Activated CD8-positive, alpha-beta memory T cell treated with anti-CD3 and anti-CD28 coated beads, Interleukin-2, amount 50 U/mL, for 24 hours (primary cell): ENCODE data around the gene CT45A7.
"Not testable (repeated sequence)": the region's sequence is repeated elsewhere in the genome, so short reads cannot be mapped to it uniquely, and the experiment has no call there.

Experiments
- DNase-seq: peaks from one replicate; pipeline ENCODE4 v3.0.0-alpha.2; 2020; ENCODE audit errors: extremely low read depth

Gene CT45A7

GRCh38 chrX:135837180-135837579, at the start of gene CT45A7:
CT45A7 (minus strand) TSS chrX:135837280; CDS start chrX:135833533, 3,747 bp downstream.
- not testable (repeated sequence) for DNase-seq

GRCh38 chrX:135882741-135883140, 45.7 kb upstream of the CT45A7 start:
- not testable (repeated sequence) for DNase-seq

- not testable (repeated sequence) for DNase-seq
These were observed 34.6 kb upstream of the CT45A7 start, which contains the start of gene CT45A9 for GRCh38 chrX:135871712-135872111. CT45A9 (minus strand) TSS chrX:135871812; CDS start chrX:135868061, 3,751 bp downstream.

- DNase-seq: not testable (repeated sequence)
These were observed 17.4 kb upstream of the CT45A7 start, which contains the start of gene CT45A8 for GRCh38 chrX:135854438-135854837. CT45A8 (minus strand) TSS chrX:135854538; CDS start chrX:135850783, 3,755 bp downstream.

GRCh38 chrX:135819912-135820311, 17.2 kb downstream of the CT45A7 start, which contains the start of gene CT45A2:
CT45A2 (minus strand) TSS chrX:135820012; CDS start chrX:135816265, 3,747 bp downstream.
- not testable (repeated sequence) for DNase-seq

GRCh38 chrX:135802687-135803086, 34.4 kb downstream of the CT45A7 start, which contains the start of gene CT45A6:
CT45A6 (minus strand) TSS chrX:135802787; CDS start chrX:135798993, 3,794 bp downstream.
- not testable (repeated sequence) for DNase-seq

DNA sequence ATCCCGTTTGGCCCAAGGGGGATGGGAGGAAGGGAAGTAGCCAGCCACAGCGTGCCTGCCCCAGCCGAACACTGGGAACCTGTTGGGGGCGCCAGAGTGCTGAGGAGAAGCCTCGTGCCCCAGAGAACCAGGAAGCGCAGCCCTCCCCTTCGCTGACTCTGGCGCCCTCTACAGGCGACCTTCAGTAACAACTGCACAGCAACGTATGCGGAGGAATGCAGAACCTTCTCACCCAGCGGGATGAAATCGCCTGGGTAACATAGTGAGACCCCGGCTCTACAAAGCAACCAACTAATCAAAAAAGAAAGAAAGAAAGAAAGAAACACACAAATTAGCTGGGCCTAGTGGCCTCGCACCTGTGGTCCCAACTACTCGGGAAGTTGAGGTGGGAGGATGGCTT, 51.7 kb downstream of the CT45A7 start, which contains the start of gene CT45A5:
Gene CT45A5 (minus strand): TSS at position 101 of the 400 bp plus-strand sequence. CDS start 3,774 bp downstream, outside the sequence.
- DNase-seq: not testable (repeated sequence)
